Measurements from ENCODE around the gene SRXN1.
"Not testable (repeated sequence)": the region's sequence is repeated elsewhere in the genome, so short reads cannot be mapped to it uniquely, and the experiment has no call there.

The SRXN1 gene

GRCh38 chr20:653590-654416 is 803 bp upstream of the SRXN1 start:
- no peak for DNase-seq

DNA sequence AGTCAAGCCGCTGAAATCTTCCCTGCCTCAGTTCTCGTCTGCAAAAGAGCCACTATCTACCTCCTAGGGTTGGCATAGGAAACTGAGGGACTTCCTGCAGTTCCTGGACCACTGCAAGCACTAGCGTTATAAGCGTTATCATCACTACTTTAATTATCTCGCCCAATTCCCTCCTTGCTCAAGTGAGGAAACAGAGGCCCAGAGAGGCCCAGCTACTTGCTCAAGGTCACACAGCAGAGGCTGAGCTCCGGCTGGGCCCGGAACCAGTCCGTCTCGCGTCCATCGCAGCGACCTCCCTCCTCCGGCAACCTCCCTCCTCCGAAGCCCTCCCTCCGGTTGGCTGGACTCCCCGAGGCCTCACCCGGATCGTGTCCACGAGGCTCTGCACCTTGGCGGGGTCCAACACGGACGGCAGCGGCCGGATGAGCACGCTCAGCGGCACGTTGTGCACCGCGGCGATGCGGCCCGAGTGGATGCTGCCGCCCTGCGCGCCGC is 338 bp downstream of the SRXN1 start:
- DNase-seq: no peak

GRCh38 chr20:651713-652614 is 1.0 kb downstream of the SRXN1 start:
- no peak for DNase-seq

GRCh38 chr20:650954-651353 is 2.0 kb downstream of the SRXN1 start:
- no peak for DNase-seq

GRCh38 chr20:650281-650680 is 2.7 kb downstream of the SRXN1 start:
- no peak for DNase-seq

- no peak for DNase-seq
Measured at GRCh38 chr20:647479-648019, 5.5 kb downstream of the SRXN1 start.

DNA sequence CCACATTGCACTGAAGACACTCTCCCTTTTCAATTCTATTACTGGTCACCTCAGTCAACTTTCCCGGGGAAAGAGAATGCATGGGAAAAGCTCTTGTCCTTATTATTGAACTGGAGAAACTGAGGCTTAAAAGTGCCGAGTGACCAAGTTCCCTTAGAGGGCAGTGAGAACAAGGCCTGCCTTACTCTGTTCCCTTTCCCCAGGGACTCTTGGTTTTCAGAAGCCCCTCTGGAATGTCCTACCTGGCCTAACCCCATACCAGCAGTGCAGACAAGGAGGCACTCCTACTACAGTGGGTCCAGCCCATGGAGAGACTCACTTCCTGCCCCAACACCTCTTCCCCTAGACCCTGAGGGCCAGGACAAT is 6.1 kb downstream of the SRXN1 start:
- no peak for DNase-seq

DNA sequence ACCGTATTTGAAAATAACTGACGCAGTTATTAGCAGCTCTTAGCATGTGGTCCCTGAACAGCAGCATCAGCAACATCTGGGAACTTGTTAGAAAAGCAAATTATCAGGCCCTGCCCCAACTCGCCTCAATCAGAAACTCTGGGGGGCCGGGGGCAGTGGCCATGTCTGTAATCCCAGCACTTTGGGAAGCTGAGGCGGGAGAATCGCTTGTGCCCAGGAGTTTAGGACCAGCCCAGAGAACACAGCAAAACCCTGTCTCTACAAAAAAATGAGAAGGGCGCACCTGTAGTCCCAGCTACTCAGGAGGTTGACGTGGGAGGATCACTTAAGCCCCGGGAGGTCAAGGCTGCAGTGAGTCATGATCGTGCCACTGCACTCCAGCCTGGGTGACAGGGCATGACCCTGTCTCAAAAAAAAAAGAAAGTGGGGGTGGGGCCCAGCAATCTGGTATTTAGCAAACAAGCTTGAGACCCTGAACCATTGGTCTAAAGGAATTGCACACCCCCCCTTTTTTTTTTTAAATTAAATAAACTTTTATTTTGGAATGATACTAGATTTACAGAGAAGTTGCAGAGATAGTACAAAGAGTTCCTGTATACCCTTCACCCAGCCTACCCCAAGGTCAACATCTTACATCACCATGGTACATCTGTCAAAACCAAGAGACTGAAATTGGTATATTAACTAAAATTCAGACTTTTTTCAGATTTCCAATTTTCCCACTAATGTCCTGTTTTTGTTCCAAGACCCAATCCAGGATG is 6.7 kb downstream of the SRXN1 start:
- no peak for DNase-seq

GRCh38 chr20:645318-646106 is 7.5 kb downstream of the SRXN1 start:
- peak; percentile 61 for DNase-seq

GRCh38 chr20:644692-645317 is 8.2 kb downstream of the SRXN1 start:
- no peak for DNase-seq

DNA sequence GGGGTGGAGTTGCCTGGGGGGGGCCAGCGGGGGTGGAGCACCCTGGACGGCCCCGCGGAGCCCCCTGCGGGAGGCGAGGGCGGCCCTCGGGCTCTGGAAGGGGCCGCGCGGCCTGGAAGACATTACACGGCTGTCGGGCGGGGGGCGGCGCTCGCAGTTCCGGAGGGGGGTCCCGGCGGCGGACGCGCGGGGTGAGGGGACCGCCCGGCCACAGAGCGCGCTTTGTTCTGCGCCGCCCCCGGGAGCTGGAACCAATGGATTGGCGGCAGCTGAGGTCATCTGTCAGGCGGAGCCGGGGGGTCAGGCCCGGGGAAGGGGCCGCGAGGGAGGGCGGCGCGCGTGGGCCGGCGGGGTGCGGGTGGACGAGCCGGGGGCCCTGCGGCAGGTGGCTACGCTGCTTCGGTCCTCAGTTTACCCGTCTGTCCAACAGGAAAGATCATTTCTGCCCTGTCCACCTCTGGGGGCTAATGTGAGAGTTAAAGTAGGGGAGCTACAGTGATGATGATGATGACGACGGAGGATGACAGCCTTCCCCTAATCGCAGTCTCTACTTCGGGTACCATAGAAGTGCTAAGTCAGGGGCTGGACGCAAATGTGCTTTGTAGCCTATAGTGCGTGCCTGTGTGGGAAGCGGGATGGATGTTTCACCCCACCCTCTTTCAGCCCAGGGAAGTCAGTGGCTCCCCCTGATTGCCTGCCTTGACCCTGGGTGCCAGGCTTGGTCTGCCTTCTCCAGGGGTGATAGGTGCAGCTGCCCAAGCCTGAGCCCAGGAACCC is 10.4 kb downstream of the SRXN1 start:
- no peak for DNase-seq

GRCh38 chr20:642013-642397 is 11.0 kb downstream of the SRXN1 start:
- DNase-seq: not testable (repeated sequence)

DNA sequence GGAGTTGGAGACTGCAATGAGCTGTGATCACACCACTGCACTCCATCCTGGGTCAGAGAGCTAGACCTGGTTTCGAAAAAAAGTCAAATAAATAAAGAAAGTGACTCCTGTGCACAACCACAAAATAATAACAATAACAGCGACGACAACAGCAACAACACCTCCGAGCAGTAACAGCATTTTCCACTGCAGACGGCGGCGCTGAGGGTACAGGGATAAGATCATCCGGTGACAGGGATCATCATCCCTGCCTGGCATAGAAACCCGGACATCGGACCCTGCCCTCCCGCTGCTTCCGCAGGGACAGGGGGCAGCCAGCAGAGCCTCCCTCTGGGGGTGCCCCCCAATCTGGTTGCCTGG is 11.5 kb downstream of the SRXN1 start:
- DNase-seq: no peak

- no peak for DNase-seq
Measured at GRCh38 chr20:640674-641515, 12.1 kb downstream of the SRXN1 start.

- no peak for DNase-seq
Measured at GRCh38 chr20:638579-638978, 14.4 kb downstream of the SRXN1 start.

- DNase-seq: no peak
Measured at GRCh38 chr20:637559-637958, 15.4 kb downstream of the SRXN1 start.

GRCh38 chr20:635893-636338 is 17.1 kb downstream of the SRXN1 start:
- no peak for DNase-seq

GRCh38 chr20:635028-635892 is 17.7 kb downstream of the SRXN1 start:
- no peak for DNase-seq

Measured in CD4-positive, alpha-beta T cell treated with Interferon gamma for 1 hour (primary cell).